ENCODE data around the gene ANO3.

The ANO3 gene

DNA sequence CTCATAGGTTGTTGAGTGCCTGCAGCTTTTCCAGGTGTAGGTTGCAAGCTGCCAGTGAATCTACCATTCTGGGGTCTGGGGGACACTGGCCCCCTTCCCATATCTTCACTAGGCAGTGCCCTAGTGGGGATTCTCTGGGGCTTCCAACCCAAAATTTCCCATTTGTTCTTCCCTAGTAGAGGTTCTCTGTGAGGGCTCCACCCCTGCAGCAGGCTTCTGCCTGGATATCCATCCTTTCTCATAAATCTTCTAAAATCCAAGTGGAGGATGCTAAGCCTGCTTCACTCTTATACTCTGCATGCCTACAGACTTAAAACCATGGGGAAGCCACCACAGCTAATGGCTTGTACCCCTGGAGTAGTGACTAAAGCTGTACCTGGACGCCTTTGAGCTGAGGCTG lies 33.4 kb downstream of the ANO3 start:
- no peak for DNase-seq

DNA sequence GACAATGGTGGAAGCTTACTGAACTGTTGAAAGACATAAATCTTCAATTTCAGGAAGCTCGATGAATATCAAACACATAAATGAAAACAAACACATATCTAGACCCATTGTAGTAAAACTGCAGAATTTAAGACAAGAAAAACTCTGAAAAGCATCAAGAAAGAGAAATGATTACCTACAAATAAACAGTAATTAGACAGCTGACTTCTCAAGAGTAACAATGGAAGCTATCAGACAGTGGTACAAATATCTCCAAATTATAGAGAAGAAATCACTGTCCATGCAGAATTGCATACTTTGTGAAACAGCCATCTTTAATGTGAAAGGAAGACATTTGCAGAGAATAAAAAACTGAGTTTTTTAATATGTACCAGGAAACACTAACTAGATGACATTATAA lies 45.7 kb downstream of the ANO3 start:
- no peak for DNase-seq

DNA sequence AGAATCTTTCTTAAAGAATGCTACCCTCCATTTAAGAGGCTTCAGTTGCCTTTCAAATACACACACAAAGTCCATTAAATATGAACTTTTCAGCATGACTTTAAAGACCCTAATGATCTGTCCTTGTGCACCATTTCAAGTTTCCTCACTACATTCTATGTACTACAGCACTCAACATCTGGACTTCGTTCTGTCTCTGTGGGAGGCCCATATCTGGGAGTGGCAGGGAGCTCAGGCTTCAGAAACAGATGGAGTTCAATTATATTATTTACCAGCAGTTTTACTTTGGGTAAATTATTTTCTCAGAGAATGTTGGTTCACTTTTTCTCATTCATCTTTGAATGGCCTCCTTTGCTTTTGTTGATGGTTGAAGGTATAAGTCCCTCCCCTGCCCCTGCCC lies 67.4 kb downstream of the ANO3 start:
- no peak for DNase-seq

DNA sequence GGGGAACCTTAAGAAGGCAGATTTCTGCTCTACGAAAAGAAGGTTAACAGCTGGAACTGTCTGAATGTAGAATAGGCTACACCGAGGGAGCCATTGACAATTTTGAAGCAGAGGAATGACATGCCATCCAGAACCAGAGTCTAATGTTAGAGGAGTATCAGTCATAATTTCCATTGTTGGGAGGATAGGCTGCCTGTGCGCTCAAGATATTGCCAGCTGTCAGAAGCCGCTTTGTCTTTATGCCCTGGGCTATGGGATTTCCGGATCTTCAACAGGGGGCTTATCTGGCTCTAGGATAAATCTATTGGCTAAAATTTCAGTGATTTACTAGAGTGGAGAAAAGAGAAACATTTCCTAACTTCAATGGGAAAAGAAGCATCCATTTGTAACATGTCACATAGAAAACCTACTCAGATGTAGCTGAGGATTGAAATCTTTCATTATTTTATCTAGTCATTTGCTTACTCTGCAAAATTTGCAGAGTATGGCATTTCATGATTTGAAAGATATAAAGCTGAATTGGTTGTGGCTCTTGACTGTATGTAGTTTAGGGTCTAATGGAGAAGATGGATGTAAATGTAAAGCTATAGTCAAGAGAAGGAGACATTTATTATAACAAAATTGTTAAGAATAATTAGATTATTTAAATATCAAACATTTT lies 78.9 kb downstream of the ANO3 start:
- no peak for DNase-seq

DNA sequence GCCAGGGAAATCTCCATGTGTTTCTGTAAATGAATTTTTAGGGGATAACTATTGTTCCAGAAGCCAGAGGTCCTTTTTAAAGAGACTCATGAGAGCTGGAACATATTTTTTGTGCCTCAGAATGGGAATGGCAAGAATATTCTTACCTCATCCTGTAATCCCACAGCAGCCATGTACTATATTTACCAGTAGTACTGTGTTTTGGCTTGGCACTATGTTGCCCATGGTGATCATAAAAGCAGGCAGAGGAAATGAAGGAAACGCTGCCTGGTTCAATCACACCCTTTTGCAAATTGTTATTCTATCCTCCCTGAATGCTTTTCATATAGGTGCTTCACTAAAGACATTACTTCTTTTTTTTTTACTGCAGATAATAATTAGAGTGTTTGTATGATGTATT lies 81.0 kb downstream of the ANO3 start:
- DNase-seq = no peak

DNA sequence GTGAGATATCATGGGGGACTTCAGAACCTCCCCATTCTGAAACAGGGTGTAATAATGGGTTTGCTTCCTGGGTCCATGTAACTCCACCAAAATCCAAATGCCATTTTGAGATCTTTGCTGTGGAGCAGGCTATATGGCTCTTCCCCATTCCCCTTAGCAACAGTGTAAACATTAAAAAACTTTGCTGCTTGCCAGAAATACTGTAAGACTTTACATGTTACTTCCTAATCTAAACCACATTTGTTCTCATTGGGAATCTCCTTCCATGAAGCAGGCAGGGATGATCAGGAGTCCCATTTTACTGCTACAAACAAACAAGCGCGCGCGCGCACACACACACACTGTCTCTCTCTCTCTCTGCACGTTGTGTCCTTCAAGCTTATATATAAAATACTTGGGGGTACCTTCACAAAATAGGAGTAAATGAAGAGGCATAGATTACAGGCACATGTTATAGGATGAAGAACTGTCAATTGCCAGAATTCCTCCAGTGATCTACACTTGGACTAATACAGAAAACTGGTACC lies 86.5 kb downstream of the ANO3 start:
- DNase-seq = no peak

DNA sequence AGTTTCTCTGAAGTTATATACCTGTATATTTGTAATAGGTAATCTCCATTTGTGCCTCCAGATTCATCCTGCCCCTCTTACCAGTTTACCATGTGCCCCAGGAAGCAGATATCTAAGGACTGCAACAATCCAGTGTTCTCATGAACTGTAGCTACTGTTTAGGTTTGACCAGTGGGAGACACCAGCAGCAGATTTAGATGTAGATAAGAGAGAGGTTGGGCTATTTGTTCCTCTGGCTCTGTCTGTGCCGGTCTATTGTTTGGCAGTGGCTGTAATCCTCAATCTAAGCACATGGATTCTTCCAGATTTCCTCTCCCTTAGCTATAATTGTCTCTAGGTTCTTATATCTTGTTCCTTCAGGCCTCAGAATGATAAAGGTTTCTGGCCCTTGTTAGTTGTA lies 88.4 kb downstream of the ANO3 start:
- DNase-seq = no peak

DNA sequence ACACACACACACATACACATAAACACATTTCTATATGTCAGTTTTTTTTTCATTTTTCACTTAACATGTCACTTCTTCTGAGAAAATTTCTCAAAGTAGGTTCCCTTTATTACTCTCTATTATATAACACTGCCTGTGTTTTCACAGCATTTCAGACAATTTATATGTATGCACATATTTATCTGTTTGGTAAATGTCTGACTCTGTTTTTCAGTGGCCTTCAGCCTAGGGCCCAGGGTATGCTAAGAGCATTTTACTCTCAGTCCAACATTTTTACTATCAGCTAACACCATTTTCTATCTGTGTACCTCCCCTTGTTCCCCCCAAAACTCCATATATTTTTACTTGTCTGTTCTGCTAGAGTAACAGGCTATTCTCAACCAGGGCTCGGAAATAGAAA lies 92.3 kb downstream of the ANO3 start:
- DNase-seq = no peak

DNA sequence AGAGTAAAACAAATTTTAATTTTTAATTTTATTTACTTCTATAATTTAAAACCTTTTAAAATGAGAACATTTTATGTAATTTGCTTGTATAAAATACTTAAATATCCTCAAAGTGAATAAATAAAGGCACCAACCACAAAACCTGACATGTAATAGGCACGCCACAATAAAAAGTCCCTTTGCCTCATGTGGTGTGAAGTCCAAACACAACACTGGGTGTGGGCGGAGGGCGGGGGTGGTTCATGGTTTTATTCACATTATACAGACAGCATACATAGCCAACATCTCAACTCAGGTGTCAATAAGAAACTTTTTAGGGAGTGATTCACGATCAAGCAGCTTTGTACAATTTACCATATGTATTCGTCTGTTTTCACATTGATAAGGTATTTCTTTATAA lies 107.9 kb downstream of the ANO3 start:
- no peak for DNase-seq

DNA sequence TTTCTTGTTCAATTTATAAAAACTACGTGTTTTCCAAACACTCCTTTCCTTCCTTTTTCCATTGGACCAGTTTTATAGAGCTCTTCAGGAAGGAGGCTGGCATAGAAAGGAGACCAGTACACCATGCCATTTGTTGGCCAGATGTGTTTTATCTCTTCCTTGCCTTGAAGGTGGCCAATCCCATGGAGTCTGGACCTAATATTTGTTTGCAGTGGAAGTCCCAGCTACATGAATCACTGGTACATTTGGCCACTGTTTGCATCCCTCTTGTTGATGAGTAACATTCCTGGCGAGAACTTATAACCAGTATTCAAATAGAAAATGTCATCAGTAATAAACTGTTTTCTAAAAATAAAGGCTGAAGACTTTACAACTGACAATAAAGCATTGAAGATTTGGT lies 110.2 kb downstream of the ANO3 start:
- no peak for DNase-seq

DNA sequence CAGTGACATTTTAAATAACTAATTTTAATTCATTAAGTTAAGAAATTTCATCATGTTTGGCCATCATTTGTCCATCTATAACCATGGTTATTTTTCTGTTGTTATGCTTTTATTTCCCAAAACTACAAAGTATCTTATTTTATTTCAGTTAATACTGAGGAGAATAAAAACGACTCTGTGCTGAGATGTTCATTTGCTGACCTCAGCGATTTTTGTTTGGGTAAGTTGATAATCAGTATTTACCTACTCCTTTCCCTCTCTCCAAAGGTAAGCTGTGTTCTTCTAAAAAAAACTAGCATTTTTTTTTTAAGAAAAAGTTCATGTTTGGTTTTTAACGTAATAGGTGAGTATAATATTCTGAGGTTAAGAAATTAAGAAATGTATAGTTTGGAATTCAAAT lies 111.7 kb downstream of the ANO3 start:
- DNase-seq = no peak

DNA sequence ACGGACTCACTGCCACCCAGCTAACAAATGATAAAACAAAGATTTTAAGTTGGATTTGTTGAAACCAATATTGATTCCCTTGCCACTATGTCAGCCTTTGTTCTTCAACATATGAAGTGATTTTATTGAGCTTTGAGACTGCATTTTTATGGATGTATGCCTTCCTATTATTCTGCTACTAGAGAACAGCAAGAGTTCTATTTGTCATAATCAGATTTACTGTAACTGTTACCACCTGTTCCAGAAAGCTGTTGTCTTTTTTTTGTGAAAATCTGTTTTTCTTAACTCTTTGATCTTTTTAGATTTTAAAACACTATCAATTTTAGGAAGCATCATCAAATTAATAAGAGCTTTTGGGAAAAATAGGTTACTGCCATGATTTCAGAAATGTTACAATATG lies 125.7 kb downstream of the ANO3 start:
- DNase-seq = no peak

DNA sequence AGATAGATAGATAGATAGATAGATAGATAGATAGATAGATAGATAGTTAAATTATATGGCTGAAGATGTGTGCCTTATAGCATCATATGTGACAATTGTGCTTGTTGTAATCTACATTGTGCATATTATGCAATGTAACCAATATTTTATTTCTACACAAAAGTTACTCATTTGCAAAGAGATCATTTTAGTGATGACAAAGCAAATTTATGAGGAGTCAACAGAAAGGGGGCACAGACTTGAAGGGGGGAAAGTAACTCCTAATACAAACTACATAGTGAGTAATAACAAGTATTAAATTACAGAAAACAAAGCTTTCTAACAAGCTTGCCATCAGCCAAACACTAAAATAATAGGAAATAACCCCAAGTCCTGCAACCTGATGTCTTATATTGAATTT lies 133.3 kb downstream of the ANO3 start:
- no peak for DNase-seq

DNA sequence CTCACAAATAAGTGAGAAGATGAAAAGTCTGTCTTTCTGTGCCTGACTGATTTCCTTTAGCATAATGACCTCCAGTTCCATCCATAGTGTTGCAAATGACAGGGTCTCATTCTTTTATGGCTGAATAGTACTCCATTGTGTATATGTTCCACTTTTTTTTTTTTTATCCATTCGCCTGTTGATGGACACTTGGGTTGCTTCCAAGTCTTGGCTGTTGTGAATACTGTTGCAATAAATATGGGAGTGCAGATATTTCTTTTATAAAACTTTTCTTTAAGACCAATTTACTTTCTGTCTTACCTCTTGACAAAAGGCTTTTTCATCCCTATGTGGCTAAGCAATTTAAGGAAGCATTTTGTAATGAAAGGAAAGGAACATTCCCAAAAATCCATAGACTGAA lies 135.6 kb downstream of the ANO3 start:
- DNase-seq = no peak

DNA sequence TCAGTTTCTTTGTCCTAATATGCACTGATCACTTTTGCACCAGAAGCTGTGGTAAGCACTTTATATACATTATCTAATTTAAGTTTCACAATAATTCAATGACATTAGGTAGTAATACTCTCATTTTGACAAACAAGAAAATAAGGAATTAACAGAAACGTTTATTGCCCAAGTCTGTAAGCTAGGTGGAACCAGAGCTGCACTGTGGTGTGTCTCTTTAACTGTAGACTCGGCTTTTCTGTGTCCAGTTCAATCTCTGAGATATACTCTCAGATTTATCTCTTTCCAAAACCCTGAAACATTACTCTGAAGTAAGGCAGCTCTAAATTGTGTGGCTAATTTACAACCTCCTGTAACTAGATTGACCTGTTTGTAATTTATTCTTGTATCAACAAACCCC lies 139.1 kb downstream of the ANO3 start:
- no peak for DNase-seq

DNA sequence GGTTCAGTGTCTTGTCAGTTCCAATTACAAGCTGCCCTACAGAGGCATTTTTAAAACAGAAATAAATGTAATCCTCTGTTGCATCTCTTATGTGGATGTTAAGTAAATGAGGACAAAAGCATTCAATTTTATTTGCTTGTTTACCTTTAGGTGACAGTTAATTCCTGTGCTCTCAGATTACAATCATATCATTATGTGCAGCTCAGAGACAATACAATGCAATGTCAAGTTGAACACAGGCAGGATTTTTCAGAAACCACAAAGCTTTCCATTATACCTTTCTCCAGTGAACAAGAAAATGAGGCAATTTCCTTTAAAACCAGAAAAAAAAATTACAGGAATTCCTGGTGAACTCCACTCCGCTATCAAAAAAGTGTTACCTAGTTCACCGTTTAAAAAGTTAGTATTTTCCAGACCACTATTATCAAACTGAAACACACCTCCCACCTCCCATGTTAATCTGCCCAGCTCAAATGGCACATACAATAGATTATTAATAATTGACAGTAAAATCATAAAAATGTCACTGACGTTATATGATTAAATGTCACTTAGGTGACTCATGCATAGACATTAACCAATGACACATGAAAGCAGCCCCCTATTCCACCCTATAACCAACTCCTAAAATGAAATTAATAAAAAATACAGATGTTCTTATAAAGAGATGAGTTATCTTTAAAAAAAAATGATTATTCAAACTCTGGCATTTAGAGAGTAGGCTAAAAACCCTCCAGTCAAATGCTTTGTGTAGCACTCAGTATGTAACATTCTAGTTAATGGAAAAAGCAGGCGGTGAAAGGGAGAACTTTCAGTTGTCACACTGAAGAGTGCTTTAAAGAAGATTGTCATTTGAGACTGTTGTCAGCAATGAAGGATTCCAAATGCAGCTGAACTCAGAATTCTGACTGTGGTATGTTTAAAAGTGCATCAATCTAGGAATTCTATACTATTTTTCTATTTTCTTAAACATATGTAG lies 141.6 kb downstream of the ANO3 start:
- no peak for DNase-seq

DNA sequence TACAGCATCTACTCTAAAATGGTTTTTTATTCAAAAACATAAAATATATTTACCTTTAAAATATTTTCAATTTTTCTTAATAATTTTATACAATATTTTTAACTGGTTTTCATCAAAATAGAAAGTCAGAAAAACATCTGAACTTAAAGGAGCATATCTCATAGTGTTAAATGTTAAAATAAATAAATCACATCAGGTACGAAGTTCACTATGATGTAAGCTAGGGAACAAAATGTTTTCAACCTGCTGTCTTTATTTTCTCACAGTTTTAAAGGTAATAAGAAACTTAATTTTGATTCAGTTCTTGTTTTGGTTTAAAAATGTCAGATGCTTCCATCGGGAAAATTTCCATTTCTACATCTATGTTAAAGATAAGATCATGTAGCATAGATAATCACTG lies 142.5 kb downstream of the ANO3 start:
- no peak for DNase-seq

DNA sequence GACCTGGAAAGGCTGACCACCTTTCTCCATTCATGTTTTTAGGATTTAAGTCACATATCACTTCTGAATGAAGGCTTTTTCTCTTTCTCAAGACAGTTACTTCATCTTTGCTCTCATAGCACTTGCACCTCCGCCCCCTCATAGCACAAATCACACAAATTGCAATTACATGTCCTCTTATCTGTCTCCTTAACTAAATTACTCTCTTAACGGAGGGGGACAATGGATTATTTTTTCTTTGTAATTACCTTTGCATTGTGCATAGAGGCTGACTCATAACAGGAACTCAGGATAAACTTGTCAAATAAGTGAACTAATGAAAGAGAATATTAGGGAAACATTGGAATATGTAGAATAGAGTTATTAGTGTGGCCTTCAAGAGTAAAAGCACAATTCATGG lies 145.5 kb downstream of the ANO3 start:
- DNase-seq = no peak

DNA sequence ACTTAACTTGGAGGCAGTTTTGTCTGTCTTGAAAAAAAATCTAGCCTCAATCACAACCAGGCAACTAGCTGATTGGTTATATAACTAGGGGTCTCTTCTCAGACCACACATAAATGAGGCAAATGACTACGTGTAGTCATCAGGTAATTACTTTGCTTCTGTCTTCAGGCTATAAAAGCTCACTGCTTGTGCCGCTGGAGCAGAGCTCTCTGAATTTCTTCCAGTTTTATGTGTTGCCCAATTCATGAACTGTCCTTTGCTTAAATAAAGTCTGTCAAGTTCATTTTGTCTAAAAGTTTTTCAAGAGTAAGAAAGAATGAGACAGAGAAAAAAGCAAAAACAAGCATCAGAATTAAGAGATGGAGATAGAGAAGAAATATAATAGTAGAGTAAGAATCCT lies 146.8 kb downstream of the ANO3 start:
- no peak for DNase-seq

DNA sequence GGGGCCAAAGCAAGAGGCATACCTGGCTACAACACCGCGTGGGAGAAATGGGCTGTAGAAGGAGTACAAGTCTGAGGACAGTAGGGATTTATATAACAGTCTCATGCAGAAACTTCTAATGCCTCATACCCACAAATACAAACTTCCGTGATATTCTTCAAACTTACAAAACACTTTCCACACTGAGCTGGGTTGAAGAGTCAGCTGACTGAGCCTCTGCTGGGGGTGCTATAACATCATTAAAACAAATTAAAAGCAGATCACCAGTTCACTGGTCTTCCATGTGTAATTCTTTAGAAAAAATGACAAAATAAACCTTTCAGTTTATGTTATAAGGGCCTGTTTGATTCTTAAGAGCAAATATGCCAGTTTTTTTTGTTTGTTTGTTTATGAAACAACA lies 148.1 kb downstream of the ANO3 start:
- no peak for DNase-seq

DNA sequence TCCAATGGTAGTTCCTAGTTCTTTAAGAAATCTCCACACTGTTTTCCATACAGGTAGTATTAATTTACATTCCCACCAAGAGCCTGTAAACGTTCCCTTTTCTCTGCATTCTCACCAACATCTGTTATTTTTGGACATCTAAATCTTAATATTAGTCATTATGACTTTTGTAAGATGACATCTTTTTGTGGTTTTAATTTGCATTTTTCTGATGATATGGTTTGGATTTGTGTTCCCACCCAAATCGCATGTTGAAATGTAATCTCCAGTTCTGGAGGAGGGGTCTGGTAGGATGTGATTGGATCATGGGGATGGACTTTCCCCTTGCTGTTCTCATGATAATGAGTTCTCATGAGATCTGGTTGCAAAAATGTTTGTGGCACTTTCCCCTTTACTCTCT lies 151.2 kb downstream of the ANO3 start:
- DNase-seq = no peak

DNA sequence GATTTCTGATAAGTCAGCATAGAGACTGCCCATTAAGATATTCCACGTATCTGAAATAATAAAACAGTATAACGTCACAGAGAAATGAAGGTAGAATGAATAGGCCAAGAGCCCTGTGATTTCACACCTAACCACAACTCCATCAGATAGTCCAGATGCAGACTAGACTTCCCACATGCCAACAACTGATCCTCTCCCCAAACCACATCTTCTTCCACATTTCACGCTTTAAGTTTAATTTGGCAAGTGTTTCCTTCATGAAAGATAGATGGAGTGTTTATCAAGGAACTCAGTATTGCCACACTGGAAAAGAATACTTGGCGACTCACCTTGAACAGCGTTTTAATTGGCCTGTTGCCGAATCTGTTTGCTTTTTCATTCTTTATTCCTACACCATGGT lies 158.6 kb downstream of the ANO3 start:
- DNase-seq = no peak

DNA sequence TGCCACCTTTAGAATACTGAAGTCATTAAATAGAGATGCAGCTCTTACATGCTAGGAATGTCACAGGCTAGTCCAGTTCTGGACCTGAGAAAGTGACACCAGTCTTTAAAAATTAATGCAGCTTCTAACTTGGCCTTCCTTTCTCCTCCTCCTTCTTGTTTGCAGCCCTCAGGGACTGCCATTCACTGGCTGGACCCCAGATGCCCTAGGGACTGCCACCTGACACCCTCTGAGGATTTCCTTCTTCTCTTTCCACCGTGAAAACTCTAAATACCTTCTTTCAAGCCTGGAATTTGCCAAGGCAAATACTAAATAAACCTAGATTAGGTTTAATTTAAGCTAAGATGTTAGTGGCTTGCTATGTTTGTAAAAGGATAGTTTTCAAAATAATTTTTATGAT lies 161.7 kb downstream of the ANO3 start:
- no peak for DNase-seq

DNA sequence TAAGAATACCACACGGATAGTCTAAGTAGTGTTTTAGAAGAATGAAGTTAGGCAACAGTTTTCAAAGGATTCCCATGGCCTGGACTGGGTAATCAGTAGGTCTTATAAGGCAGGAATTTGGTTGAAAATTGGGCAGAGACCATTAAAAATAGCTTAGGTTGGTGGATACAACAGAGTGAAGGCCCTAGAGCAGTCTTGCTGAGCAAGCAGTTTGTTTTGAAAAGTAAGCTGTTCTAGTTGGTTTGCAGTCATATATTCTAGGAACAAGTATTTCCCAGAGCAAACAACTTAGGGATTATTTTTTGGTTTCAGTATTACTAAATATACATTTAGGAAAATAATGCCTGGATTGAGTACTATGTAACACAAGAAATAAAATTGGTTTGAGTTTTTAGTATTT lies 175.3 kb downstream of the ANO3 start:
- no peak for DNase-seq

All from NCI-H524 treated with DMSO at 0.1 percent for 48 hours (cell line).